ENCODE measurements around the gene MED29.
A peak's percentile ranks its signal among the peaks of the same experiment; 100 is the strongest.

MED29 gene

DNA sequence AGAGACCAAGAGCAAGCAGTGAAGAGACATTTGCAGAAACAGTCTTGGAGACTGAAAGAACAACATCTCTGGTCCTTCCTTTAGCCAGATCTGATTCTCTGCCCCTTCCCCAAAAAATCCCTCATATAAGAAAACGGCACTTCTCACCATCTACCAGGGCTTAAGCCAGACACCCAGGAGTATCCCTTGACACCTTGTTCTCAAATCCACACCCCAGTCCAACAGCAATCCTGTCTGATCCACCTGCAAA, 19.6 kb downstream of the MED29 start:
- TF ChIP-seq, protein P1, sequence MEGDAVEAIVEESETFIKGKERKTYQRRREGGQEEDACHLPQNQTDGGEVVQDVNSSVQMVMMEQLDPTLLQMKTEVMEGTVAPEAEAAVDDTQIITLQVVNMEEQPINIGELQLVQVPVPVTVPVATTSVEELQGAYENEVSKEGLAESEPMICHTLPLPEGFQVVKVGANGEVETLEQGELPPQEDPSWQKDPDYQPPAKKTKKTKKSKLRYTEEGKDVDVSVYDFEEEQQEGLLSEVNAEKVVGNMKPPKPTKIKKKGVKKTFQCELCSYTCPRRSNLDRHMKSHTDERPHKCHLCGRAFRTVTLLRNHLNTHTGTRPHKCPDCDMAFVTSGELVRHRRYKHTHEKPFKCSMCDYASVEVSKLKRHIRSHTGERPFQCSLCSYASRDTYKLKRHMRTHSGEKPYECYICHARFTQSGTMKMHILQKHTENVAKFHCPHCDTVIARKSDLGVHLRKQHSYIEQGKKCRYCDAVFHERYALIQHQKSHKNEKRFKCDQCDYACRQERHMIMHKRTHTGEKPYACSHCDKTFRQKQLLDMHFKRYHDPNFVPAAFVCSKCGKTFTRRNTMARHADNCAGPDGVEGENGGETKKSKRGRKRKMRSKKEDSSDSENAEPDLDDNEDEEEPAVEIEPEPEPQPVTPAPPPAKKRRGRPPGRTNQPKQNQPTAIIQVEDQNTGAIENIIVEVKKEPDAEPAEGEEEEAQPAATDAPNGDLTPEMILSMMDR (conservative IDR thresholded peaks at IDR 0.05; ENCODE audit: low read depth, low read length): no peak
- peaks cover 27% of the 10 kb centered on the region for H3K4me1 ChIP-seq (ENCODE audit: low read depth, poor library complexity, severe bottlenecking)
- no peak overlapping the region for H2AFZ ChIP-seq (ENCODE audit: low read depth)
- no peak overlapping the region for H3K9ac ChIP-seq
- H3K27me3 ChIP-seq (ENCODE audit: insufficient read depth, low read depth): no peaks in the 10 kb centered on the region
- peak overlapping the region; percentile 71 for H3K4me2 ChIP-seq
- H3K27ac ChIP-seq: peak overlapping the region; percentile 61; the same call in 1 of the 2 replicates
- no peak overlapping the region for H3K4me3 ChIP-seq (IDR thresholded peaks at IDR 0.05; ENCODE audit: insufficient read depth, low read depth, low read length)
- no peaks in the 10 kb centered on the region for H4K20me1 ChIP-seq (ENCODE audit: insufficient read depth)
- no peaks in the 10 kb centered on the region for H3K36me3 ChIP-seq (ENCODE audit: insufficient read depth)
- H3K79me2 ChIP-seq (ENCODE audit: insufficient read depth, low read depth): peaks cover 24% of the 10 kb centered on the region

DNA sequence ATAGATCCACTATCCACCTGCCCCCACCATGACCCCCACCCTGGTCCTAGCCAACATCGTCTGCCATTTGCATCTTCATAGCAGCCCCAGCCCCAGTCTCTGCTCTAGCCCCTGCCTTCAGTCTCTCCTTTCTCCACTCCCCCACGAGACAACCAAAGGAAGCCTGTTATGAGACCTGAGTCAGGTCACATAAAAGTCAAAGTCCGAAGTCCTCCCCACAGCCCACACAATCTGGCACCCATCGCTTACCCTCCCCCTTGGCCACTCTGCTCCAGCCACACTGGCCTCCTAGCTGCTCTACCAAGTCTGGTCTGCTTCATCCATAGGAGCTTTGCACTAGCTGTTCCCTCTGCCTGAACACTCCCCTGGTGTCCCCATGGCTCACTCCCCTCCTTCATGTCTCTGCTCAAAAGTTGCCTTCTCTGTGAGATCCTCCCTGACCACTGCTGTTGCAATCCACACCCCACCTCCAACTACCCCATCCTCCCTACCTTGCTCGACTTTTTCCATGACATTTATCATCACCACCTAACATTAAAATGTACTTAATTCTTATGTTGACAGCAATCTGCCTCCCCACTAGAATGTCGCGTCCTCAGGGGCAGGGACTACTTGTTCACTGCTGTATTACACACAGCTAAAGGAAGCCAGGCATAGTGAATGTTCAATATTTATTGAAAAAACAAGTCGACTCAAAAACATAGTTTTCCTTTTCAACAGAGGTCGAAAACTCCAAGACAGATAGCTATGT, 20.1 kb downstream of the MED29 start:
- no peak overlapping the region; the same call in 1 of the 2 replicates for H2AFZ ChIP-seq (ENCODE audit: low read depth)
- H3K27me3 ChIP-seq (ENCODE audit: insufficient read depth, low read depth): no peaks in the 10 kb centered on the region
- H3K36me3 ChIP-seq (ENCODE audit: insufficient read depth): no peaks in the 10 kb centered on the region
- peak overlapping the region; percentile 61; the same call in 1 of the 2 replicates for H3K27ac ChIP-seq
- peaks cover 24% of the 10 kb centered on the region for H3K79me2 ChIP-seq (ENCODE audit: insufficient read depth, low read depth)
- TF ChIP-seq, protein P1 (conservative IDR thresholded peaks at IDR 0.05; ENCODE audit: low read depth, low read length): no peak
- H3K4me1 ChIP-seq (ENCODE audit: low read depth, poor library complexity, severe bottlenecking): peaks cover 25% of the 10 kb centered on the region
- peak overlapping the region; percentile 71 for H3K4me2 ChIP-seq
- H3K4me3 ChIP-seq (IDR thresholded peaks at IDR 0.05; ENCODE audit: insufficient read depth, low read depth, low read length): no peak overlapping the region
- no peak overlapping the region for H3K9ac ChIP-seq
- no peaks in the 10 kb centered on the region for H4K20me1 ChIP-seq (ENCODE audit: insufficient read depth)

DNA sequence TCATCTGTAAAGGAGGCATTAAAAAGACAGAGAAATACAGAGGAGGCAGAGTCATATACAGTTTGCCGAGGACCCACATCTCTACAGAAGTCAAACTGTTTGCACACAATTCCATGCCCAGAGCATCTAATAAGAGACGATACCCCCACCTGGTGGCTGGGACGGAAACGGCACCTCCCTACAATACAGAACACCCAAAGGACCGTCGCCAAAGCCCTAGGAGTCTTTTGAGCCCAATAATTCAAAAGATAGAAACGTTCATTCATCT, 20.6 kb downstream of the MED29 start:
- H3K27ac ChIP-seq: no peak overlapping the region
- H4K20me1 ChIP-seq (ENCODE audit: insufficient read depth): no peaks in the 10 kb centered on the region
- H3K4me1 ChIP-seq (ENCODE audit: low read depth, poor library complexity, severe bottlenecking): peaks cover 25% of the 10 kb centered on the region
- peak overlapping the region; percentile 71 for H3K4me2 ChIP-seq
- H3K36me3 ChIP-seq (ENCODE audit: insufficient read depth): no peaks in the 10 kb centered on the region
- no peak overlapping the region for H3K4me3 ChIP-seq (IDR thresholded peaks at IDR 0.05; ENCODE audit: insufficient read depth, low read depth, low read length)
- H3K79me2 ChIP-seq (ENCODE audit: insufficient read depth, low read depth): peaks cover 24% of the 10 kb centered on the region
- TF ChIP-seq, protein P1 (conservative IDR thresholded peaks at IDR 0.05; ENCODE audit: low read depth, low read length): peak; percentile 95
- no peak overlapping the region; the same call in 1 of the 2 replicates for H2AFZ ChIP-seq (ENCODE audit: low read depth)
- H3K9ac ChIP-seq: no peak overlapping the region
- no peaks in the 10 kb centered on the region for H3K27me3 ChIP-seq (ENCODE audit: insufficient read depth, low read depth)

DNA sequence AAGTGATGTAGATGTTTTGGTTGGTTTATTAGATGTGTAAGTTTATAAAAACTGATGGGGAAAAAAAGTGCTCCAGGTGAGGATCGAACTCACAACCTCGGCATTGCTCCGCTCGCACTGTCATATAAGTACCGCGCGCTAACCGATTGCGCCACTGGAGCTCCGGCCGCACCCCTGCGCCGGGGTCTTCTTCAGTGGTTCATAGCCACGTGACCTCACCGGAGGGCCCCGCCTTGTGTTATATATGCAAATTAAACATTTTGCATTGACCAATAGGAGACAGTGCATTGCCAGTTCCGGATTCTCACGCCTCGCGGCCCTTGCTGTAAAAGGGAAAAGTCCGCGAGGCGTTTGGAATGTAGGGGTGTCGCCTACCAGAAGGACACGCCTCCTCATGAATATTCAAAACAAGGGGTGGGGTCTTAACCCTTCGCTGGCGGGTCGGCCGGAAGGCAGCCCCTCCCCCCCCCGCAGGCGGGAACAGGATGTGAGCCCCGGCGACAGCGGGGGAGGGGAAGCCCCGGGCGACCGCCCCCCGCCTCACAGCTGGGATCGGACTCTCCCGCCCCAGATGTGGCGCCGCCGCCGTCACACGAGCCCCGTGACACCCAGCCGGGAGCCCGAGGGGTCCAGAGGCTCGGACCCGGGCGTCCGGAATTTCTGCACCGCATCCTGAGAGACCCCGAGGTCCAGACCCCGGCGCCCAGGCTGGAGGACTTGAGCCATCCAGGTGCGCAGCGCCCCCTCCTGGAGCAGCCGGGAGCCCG, 21.1 kb downstream of the MED29 start, which contains the start of gene PLEKHG2:
TSS of gene PLEKHG2 (plus strand) at position 570 of the 767 bp plus-strand sequence. CDS start 1,418 bp downstream, outside the sequence.
- H3K4me3 ChIP-seq (IDR thresholded peaks at IDR 0.05; ENCODE audit: insufficient read depth, low read depth, low read length): no peak within 1 kb of the TSS
- peak within 1 kb of the TSS; percentile 77 for H2AFZ ChIP-seq (ENCODE audit: low read depth)
- H3K27ac ChIP-seq: no peak within 1 kb of the TSS
- peak within 1 kb of the TSS; percentile 63 for H3K9ac ChIP-seq
- H4K20me1 ChIP-seq (ENCODE audit: insufficient read depth): no peaks in the 10 kb centered on the region
- peaks cover 20% of the 10 kb centered on the region for H3K79me2 ChIP-seq (ENCODE audit: insufficient read depth, low read depth)
- TF ChIP-seq, protein P1 (conservative IDR thresholded peaks at IDR 0.05; ENCODE audit: low read depth, low read length): no peak; the same call in none of the 2 replicates
- H3K4me2 ChIP-seq: peak within 1 kb of the TSS; percentile 79
- H3K27me3 ChIP-seq (ENCODE audit: insufficient read depth, low read depth): no peaks in the 10 kb centered on the region
- peaks cover 25% of the 10 kb centered on the region for H3K4me1 ChIP-seq (ENCODE audit: low read depth, poor library complexity, severe bottlenecking)
- no peaks in the 10 kb centered on the region for H3K36me3 ChIP-seq (ENCODE audit: insufficient read depth)
